Neuronal stem cell (in vitro differentiated cells): Measurements from ENCODE around the gene WSB1.

Experiments
- DNase-seq: peaks from one replicate; pipeline ENCODE4 v3.0.0-alpha.2; 2013; ENCODE audit warnings: low spot score
- H2AFZ ChIP-seq: one replicate; pipeline ENCODE4 v1.6.1; 2013; ENCODE audit warnings: mild to moderate bottlenecking, low read length, inconsistent platforms
- H2AK5ac ChIP-seq: 2 replicates; pipeline ENCODE4 v1.6.1; 2013; ENCODE audit warnings: low read depth, mild to moderate bottlenecking, inconsistent platforms, low read length, moderate library complexity, mixed read lengths
- H2BK120ac ChIP-seq: 2 replicates; pipeline ENCODE4 v1.6.1; 2013; ENCODE audit warnings: low read depth, mild to moderate bottlenecking, inconsistent platforms, low read length, moderate library complexity, mixed read lengths
- H2BK12ac ChIP-seq: one replicate; pipeline ENCODE4 v1.6.1; 2013; ENCODE audit warnings: low read length, inconsistent platforms
- H2BK15ac ChIP-seq: 2 replicates; pipeline ENCODE4 v1.6.1; 2013; ENCODE audit warnings: mild to moderate bottlenecking, low read length, inconsistent platforms, mixed read lengths
- H2BK5ac ChIP-seq: one replicate; pipeline ENCODE4 v1.6.1; 2013; ENCODE audit warnings: inconsistent platforms, mild to moderate bottlenecking, low read length, moderate library complexity
- H3K14ac ChIP-seq: one replicate; pipeline ENCODE4 v1.6.1; 2013; ENCODE audit warnings: low read length, inconsistent platforms
- H3K18ac ChIP-seq: 2 replicates; pipeline ENCODE4 v1.6.1; 2013; ENCODE audit warnings: low read length, inconsistent platforms
- H3K23ac ChIP-seq: 2 replicates; pipeline ENCODE4 v1.6.1; 2013; ENCODE audit warnings: low read depth, mild to moderate bottlenecking, mixed read lengths, low read length, inconsistent platforms; ENCODE audit not compliant: poor library complexity
- H3K27ac ChIP-seq: replicated peaks from 3 replicates; pipeline ENCODE4 v1.5.1; 2013; ENCODE audit warnings: low read length, inconsistent platforms
- H3K27me3 ChIP-seq, 3 experiments: 2 replicates each; pipeline ENCODE4 v1.6.1; 2013; ENCODE audit warnings: low read length in 3 of 3, mild to moderate bottlenecking in 2 of 3, inconsistent platforms in 1 of 3, low read depth in 1 of 3, mixed read lengths in 1 of 3, moderate library complexity in 1 of 3; ENCODE audit not compliant: control insufficient read depth in 3 of 3, insufficient read depth in 3 of 3
- H3K36me3 ChIP-seq, 2 donors: replicated peaks in 1 of 2; 2 replicates each; pipeline ENCODE4 v1.6.1; 2013; ENCODE audit warnings: low read length in 2 of 2; ENCODE audit not compliant: control insufficient read depth in 2 of 2, insufficient read depth in 2 of 2
- H3K4ac ChIP-seq: 2 replicates; pipeline ENCODE4 v1.6.1; 2013; ENCODE audit warnings: inconsistent platforms, mild to moderate bottlenecking, low read length, moderate library complexity
- H3K4me1 ChIP-seq, 2 donors: 1 replicate in 1 of 2; 2 replicates in 1 of 2; pipeline ENCODE4 v1.6.1; 2013; ENCODE audit warnings: low read length in 2 of 2, low read depth in 1 of 2; ENCODE audit not compliant: control insufficient read depth in 2 of 2, insufficient read depth in 1 of 2
- H3K4me2 ChIP-seq: one replicate; pipeline ENCODE4 v1.6.1; 2013; ENCODE audit warnings: mild to moderate bottlenecking, low read length, inconsistent platforms; ENCODE audit not compliant: insufficient read depth, poor library complexity, severe bottlenecking
- H3K4me3 ChIP-seq, 2 donors: 2 replicates each; pipeline ENCODE4 v1.5.1; 2013; ENCODE audit warnings: low read length in 2 of 2, mild to moderate bottlenecking in 2 of 2, inconsistent platforms in 1 of 2, moderate library complexity in 1 of 2
- H3K79me1 ChIP-seq: one replicate; pipeline ENCODE4 v1.6.1; 2013; ENCODE audit warnings: low read depth, mild to moderate bottlenecking, inconsistent platforms, low read length, moderate library complexity
- H3K9ac ChIP-seq: one replicate; pipeline ENCODE4 v1.6.1; 2013; ENCODE audit warnings: mild to moderate bottlenecking, low read depth, low read length, inconsistent platforms; ENCODE audit not compliant: poor library complexity
- H3K9me3 ChIP-seq, 2 donors: replicated peaks in 1 of 2; 2 replicates each; pipeline versions ENCODE3 to v1.6.1; 2013; ENCODE audit warnings: low read length in 2 of 2, mild to moderate bottlenecking in 2 of 2, inconsistent platforms in 1 of 2, low read depth in 1 of 2, mixed read lengths in 1 of 2, moderate library complexity in 1 of 2; ENCODE audit not compliant: control insufficient read depth in 2 of 2, insufficient read depth in 1 of 2
- H4K8ac ChIP-seq: one replicate; pipeline ENCODE4 v1.6.1; 2013; ENCODE audit warnings: low read depth, mild to moderate bottlenecking, inconsistent platforms, low read length, moderate library complexity
- H4K91ac ChIP-seq: one replicate; pipeline ENCODE4 v1.6.1; 2013; ENCODE audit warnings: low read length, low read depth, mild to moderate bottlenecking, inconsistent platforms; ENCODE audit not compliant: poor library complexity
- WGBS, 2 donors: extraction: QIAGEN DNeasy Blood & Tissue Kit; methylation state at CpG; one replicate each; pipeline ENCODE4 v1.1.7; 2013; ENCODE audit warnings: missing lambda C conversion rate in 2 of 2, mixed read lengths in 1 of 2; ENCODE audit not compliant: insufficient read length in 2 of 2, insufficient replicate concordance in 1 of 2; ENCODE audit errors: extremely low coverage in 2 of 2; 5-methylcytosine and 5-hydroxymethylcytosine counted together

The WSB1 gene

DNA sequence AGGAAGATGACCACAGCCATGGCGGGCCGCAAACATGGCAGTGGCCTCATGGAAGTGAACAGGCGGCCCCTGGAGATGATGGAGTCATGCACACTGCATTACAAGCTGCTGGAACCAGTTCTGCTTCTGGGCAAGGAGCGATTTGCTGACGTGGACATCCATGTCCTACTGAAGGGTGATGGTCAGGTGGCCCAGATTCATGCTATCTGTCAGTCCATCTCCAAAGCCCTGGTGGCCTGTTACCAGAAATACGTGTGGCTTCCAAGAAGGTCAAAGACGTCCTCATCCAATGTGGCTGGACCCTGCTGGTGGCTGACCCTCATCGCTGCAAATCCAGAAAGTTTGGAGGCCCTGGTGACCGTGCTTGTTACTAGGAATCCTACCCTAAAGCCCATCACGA lies 13.4 kb upstream of the WSB1 start:
- DNase-seq, result no peak
- no peak overlapping the region for H2AK5ac ChIP-seq
- H3K27me3 ChIP-seq, result peaks cover 0 to 6% (median 0%) of the 10 kb centered on the region in 3 experiments
- H2BK120ac ChIP-seq, result no peak overlapping the region
- H3K4me3 ChIP-seq, result no peak overlapping the region
- no peak overlapping the region for H2BK12ac ChIP-seq
- no peak overlapping the region for H3K18ac ChIP-seq
- H3K4ac ChIP-seq, result no peak overlapping the region
- H3K4me1 ChIP-seq, result peaks cover 0 to 4% of the 10 kb centered on the region in 2 donors
- no peaks in the 10 kb centered on the region for H3K36me3 ChIP-seq
- WGBS, 2 donors, result no CpG with 5 or more reads among the region's 10 CpGs
- no peaks in the 10 kb centered on the region for H3K9me3 ChIP-seq
- H3K9ac ChIP-seq, result no peak overlapping the region
- no peak overlapping the region for H4K8ac ChIP-seq
- H4K91ac ChIP-seq, result no peak overlapping the region
- H2AFZ ChIP-seq, result no peak overlapping the region
- no peaks in the 10 kb centered on the region for H3K79me1 ChIP-seq
- H3K14ac ChIP-seq, result no peak overlapping the region
- no peak overlapping the region for H3K27ac ChIP-seq
- no peak overlapping the region for H3K23ac ChIP-seq
- H2BK15ac ChIP-seq, result no peak overlapping the region
- no peak overlapping the region for H3K4me2 ChIP-seq
- H2BK5ac ChIP-seq, result no peak overlapping the region

DNA sequence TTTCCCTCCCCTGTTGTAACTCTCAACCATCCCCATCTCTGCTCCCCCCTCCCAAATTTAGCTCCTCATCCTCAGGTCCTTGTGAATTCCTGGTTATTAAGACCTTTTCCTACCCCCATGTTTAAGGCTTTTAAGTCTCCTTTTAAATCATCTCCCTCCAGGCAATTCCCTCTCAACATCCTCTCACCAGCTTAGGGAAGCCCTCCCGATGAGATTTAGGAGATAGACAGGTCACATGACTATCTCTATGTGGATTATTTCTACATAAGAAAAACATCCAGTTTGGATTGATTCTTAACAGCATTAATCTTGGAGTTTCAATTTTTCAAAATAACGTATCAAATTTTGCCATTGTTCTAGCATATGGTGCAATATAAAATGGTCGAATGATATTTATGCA lies 12.5 kb upstream of the WSB1 start:
- no peak for DNase-seq

DNA sequence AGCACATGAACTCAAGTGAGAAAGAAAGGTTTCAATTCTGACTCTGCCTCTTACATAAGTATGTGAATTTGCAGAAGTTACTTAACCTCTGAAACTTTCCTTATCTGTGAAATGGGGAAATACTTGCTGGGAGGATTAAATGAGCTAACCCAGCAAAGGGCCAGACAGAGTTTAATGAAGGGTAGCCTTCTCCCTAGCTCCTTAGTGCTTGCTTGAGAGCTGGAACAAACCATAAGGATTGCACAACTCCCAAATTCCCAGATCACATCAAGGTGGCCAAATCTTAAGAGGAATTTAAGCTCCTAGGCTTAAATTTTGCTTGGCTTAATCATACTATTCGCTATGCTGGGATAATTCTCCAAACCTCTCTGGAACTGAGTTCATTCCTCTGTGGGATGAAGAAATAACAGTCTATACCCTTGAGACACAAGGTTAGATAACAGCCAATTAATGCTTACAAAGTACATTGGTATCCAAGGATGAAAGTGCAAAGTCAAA lies 11.8 kb upstream of the WSB1 start:
- no peak overlapping the region for H3K4me3 ChIP-seq
- no peaks in the 10 kb centered on the region for H3K9me3 ChIP-seq
- no peaks in the 10 kb centered on the region for H3K79me1 ChIP-seq
- no peak overlapping the region for H2BK15ac ChIP-seq
- no peak overlapping the region for H3K9ac ChIP-seq
- H3K18ac ChIP-seq, result no peak overlapping the region
- no peak overlapping the region for H2AFZ ChIP-seq
- no peak overlapping the region for H3K4me2 ChIP-seq
- H3K4ac ChIP-seq, result no peak overlapping the region
- H2BK5ac ChIP-seq, result no peak overlapping the region
- no peak overlapping the region for H3K27ac ChIP-seq
- H2BK12ac ChIP-seq, result no peak overlapping the region
- no peak for DNase-seq
- H3K27me3 ChIP-seq, result peaks cover 0 to 9% (median 0%) of the 10 kb centered on the region in 3 experiments
- H2BK120ac ChIP-seq, result no peak overlapping the region
- no peak overlapping the region for H4K91ac ChIP-seq
- H3K23ac ChIP-seq, result no peak overlapping the region
- no peak overlapping the region for H2AK5ac ChIP-seq
- no peak overlapping the region for H4K8ac ChIP-seq
- no peaks in the 10 kb centered on the region for H3K4me1 ChIP-seq
- no CpG with 5 or more reads among the region's 1 CpG for WGBS, 2 donors
- H3K36me3 ChIP-seq, result no peaks in the 10 kb centered on the region
- H3K14ac ChIP-seq, result no peak overlapping the region

More for the DNA sequence above, 12.5 kb upstream of the WSB1 start:
- H3K36me3 ChIP-seq, result no peaks in the 10 kb centered on the region
- H2AFZ ChIP-seq, result no peak overlapping the region
- no peak overlapping the region for H4K91ac ChIP-seq
- no peak overlapping the region for H2BK12ac ChIP-seq
- H3K9me3 ChIP-seq, result no peaks in the 10 kb centered on the region
- H3K27me3 ChIP-seq, result peaks cover 0 to 9% (median 0%) of the 10 kb centered on the region in 3 experiments
- no CpG with 5 or more reads among the region's 3 CpGs for WGBS, 2 donors
- no peak overlapping the region for H3K14ac ChIP-seq
- H2BK15ac ChIP-seq, result no peak overlapping the region
- H4K8ac ChIP-seq, result no peak overlapping the region
- H3K4me2 ChIP-seq, result no peak overlapping the region
- no peak overlapping the region for H3K4ac ChIP-seq
- H3K27ac ChIP-seq, result no peak overlapping the region
- H2AK5ac ChIP-seq, result no peak overlapping the region
- H3K23ac ChIP-seq, result no peak overlapping the region
- H3K9ac ChIP-seq, result no peak overlapping the region
- no peak overlapping the region for H3K18ac ChIP-seq
- H2BK5ac ChIP-seq, result no peak overlapping the region
- H2BK120ac ChIP-seq, result no peak overlapping the region
- no peak overlapping the region for H3K4me3 ChIP-seq
- peaks cover 0 to 4% of the 10 kb centered on the region in 2 donors for H3K4me1 ChIP-seq
- no peaks in the 10 kb centered on the region for H3K79me1 ChIP-seq

DNA sequence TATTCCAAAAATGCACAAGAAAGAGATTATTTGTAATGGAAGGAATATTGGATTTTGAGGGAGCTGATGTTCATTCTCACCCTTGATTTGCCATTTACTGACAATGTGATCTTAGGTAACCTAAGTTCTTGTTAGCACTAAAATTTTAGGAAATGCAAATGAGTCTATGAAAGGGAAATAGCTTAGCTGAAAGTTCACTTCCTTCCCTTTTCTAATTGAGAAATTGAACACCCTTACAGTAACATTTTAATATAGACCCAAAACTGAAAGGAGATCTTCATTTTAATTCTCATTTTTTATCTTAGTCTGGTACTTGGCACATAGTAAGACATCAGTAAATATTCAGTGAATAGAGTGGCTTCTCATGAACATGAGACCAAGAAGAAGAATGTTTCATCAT lies 10.9 kb upstream of the WSB1 start:
- no peak overlapping the region for H2BK120ac ChIP-seq
- no peak overlapping the region for H3K23ac ChIP-seq
- H3K27ac ChIP-seq, result no peak overlapping the region
- no peak overlapping the region for H3K9ac ChIP-seq
- no peak overlapping the region for H4K8ac ChIP-seq
- no peak overlapping the region for H2AFZ ChIP-seq
- no peak overlapping the region for H2AK5ac ChIP-seq
- H3K4ac ChIP-seq, result no peak overlapping the region
- H3K18ac ChIP-seq, result no peak overlapping the region
- no peaks in the 10 kb centered on the region for H3K9me3 ChIP-seq
- H3K79me1 ChIP-seq, result no peaks in the 10 kb centered on the region
- no peaks in the 10 kb centered on the region for H3K36me3 ChIP-seq
- no peak overlapping the region for H2BK15ac ChIP-seq
- no peak overlapping the region for H2BK12ac ChIP-seq
- H3K4me3 ChIP-seq, result no peak overlapping the region
- no peak overlapping the region for H3K4me2 ChIP-seq
- peaks cover 0 to 9% (median 0%) of the 10 kb centered on the region in 3 experiments for H3K27me3 ChIP-seq
- no peak overlapping the region for H4K91ac ChIP-seq
- no peak for DNase-seq
- H3K4me1 ChIP-seq, result no peaks in the 10 kb centered on the region
- no peak overlapping the region for H2BK5ac ChIP-seq
- H3K14ac ChIP-seq, result no peak overlapping the region
